Umbilical cord (tissue), 2 donors: Measurements from ENCODE around the gene FASTKD2. TPM values are rescaled to one million over a fixed set of nuclear protein-coding genes. Genes with fewer than 3 reads are reported as not detected.

Experiments used
- DNase-seq: peaks from one replicate; pipeline ENCODE4 v3.0.0-alpha.2; 2015; ENCODE audit warnings: low spot score
- total RNA-seq: library from RNA; depleted of rRNA; stranded (reverse); fragments of >200 nt; gene quantifications from one replicate; pipeline ENCODE4 v1.2.3, GENCODE V29; 2014; ENCODE audit warnings: low replicate concordance; ENCODE audit not compliant: insufficient read depth

Gene FASTKD2
- total RNA-seq, result 29.1 TPM

GRCh38 chr2:206765242-206766056 is at the start of gene FASTKD2, which contains the start of gene MDH1B:
TSS of gene FASTKD2 (plus strand) at chr2:206765606. CDS start at chr2:206766694, 1,088 bp downstream.
TSS of gene MDH1B (minus strand) at chr2:206765328. CDS start at chr2:206765271, 57 bp downstream.
- peak; percentile 98 for DNase-seq

GRCh38 chr2:206716623-206717022 is 48.8 kb upstream of the FASTKD2 start:
- DNase-seq, result no peak

DNA sequence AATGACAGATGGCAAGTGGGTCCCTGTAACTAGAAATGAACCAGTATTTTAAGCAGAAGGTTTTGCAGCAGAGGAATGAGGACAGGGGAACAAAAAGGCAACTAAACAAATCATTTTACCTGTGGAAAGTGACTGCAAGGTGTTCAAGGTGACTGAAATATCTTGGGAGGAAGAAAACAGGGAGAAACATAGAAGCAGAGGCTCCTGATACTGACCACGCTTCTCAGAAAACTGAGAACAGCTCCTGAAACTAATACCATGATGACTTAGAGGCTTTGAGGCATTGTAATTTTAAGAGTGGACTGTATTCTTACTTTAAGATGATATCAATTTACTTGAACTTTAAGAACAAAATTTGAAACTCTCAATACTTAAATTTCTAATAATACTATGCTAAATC is 47.1 kb upstream of the FASTKD2 start, which contains the start of gene DYTN:
Gene DYTN, minus strand, starts transcription at position 101 of the 400 bp plus-strand sequence. CDS start 117 bp downstream, outside the sequence.
- DNase-seq, result no peak

DNA sequence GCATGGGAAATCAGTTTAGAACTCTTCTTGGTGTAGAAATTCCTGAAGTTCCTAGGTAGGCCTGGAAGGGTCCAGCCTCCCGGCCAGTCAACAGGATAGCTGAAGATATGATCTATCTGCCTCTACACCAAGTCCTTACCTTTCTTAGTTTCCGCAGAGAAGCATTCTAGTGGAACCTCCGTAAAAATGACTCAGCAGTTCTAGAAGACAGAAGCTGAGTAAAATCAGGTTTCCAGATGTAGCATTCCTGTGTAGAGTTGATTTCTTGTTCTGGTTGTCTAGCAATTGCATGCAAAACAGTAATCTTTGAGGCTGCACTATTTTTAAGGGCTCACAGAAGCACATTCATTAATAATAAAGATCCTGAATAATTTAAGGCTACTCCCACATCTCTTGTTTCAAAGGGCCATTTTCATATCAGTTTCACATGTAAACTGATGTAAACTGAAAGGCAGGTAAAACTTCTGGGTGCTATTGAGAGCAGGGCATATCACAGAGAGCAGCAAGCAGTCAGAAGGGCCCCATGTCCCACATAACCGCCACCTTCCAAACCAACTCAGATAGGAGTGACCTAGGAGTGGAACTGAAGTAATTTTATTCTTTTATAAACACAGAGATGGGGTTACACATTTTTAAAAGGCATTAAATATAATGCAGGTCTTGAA is 44.0 kb upstream of the FASTKD2 start:
- no peak for DNase-seq

DNA sequence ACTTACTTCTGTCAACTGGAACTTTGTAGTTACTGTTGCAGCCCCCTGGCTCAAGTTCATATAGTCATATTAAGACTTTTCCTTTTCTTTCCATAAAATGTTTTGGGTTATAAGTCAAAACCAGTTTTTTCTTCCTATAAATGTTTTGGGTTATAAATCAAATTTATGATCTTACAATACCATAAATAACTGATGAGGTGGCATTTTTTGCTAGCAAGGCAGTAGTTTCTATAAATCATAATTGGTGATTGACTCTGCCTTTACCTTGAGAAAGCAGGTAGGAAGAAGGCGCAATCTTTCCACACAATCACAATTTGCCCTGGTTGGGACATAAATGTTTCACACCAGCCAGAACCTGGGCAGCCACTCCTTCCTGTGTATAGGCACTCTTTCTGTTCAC is 42.1 kb upstream of the FASTKD2 start:
- no peak for DNase-seq

GRCh38 chr2:206727287-206727686 is 38.1 kb upstream of the FASTKD2 start:
- no peak for DNase-seq

DNA sequence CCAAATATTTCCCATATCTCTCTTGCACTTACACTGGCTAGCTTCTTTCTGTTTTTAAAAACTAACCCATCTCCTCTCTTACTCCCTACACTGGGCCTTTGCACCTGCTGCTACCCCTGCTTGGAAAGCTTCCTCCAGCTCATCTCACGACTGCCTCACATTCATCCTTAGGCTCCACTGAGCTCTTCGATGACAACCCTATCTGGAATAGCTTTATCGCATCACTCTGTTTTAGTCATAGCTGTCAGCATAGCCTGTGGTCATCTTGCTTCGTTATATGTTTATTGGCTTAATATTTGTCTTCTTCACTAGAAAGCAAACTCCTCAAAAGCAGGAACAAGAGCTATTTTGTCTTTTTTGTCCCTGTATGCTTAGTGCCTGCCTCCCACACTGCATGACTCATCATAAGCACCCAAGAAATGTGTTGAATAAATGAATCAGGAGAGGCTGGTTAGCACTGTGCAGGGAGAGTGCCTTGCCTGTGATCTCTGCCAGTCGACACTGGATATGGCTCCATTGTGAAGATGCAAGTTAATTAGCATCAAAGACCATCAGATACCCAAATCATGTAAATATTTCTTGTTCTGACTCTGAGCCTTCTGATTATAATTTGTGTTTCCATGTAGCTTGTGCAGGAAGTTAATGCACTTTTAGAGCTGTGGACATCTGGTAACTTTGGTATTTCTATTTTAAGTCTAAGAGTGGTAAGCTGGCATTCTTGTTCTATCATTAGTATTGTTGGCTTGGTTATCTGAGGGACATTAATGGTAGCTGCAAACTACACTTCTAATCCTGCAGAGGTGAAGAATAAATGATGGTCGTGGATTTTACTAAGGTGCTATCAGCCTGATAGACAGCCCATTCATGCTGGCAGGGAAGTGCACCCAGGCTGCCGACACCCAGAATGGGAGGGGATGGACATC is 36.9 kb upstream of the FASTKD2 start:
- DNase-seq, result no peak

DNA sequence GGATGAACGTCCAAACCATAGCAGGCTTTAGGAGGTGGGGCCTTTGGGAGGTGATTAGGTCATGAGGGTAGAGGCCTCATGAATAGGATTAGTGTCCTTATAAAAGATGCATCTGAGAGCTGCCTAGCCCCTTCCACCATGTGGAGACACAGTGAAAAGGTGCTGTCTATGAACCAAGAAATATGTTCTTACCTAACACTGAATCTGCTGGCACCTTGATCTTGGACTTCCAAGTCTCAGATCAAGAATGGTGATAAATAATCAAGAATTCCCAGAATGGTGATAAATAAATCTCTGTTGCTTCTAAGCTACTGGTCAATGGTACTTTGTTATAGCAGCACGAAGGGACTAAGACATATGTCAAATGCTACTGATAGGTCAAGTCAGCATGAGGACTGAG is 32.1 kb upstream of the FASTKD2 start:
- no peak for DNase-seq

GRCh38 chr2:206736935-206737334 is 28.5 kb upstream of the FASTKD2 start:
- no peak for DNase-seq

- DNase-seq, result no peak
These were observed 26.1 kb upstream of the FASTKD2 start for GRCh38 chr2:206739271-206739670.

GRCh38 chr2:206740800-206741199 is 24.6 kb upstream of the FASTKD2 start:
- DNase-seq, result no peak

DNA sequence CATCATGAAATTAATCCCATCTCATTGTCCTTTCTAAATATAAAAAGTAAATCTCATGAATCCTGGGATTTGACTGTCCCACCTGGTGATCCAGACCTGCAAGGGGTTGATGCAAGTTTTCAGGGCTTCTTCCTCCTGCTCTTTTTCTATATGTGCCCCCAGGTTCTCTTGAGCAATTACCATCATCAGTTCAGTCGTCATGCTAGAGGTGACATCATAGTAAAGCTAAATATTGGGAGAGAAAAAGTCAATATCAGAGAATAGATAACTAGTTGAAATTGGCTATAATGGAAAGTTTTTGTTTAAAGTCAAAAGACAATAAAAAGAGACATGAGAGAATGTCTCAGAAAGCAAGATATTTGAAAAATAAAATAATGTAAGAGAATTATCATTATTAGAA is 8.6 kb upstream of the FASTKD2 start:
- DNase-seq, result no peak

DNA sequence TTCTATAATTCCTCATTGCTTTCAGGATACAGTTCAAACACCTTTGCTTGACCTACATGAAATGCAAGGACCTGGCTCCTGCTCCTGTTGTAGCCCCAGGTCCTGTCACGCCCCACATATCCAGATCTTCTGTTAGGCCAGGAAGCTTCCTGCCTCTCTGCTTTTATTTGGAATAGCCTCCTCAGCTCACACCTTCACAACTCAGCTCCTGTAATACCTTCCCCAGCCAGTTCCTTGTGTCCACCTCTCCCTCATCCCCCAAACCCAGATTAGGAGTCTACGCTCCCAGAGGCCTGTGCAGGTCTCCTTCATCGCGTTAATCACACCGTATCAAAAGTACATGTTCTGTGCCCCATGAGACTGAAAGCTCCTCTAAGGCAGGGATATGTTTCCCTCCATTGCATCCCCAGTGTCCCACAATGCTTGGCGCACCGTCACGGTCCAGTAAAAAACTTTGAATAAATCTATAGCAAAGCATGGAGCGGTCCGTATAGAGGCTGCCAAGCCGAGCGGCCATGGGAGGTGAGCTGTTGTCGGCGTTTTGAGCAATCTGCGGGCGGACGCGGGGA is 649 bp upstream of the FASTKD2 start:
- DNase-seq, result no peak

- DNase-seq, result no peak
These were observed 888 bp downstream of the FASTKD2 start for GRCh38 chr2:206766057-206766930.

- no peak for DNase-seq
These were observed 9.5 kb downstream of the FASTKD2 start for GRCh38 chr2:206774871-206775270.

DNA sequence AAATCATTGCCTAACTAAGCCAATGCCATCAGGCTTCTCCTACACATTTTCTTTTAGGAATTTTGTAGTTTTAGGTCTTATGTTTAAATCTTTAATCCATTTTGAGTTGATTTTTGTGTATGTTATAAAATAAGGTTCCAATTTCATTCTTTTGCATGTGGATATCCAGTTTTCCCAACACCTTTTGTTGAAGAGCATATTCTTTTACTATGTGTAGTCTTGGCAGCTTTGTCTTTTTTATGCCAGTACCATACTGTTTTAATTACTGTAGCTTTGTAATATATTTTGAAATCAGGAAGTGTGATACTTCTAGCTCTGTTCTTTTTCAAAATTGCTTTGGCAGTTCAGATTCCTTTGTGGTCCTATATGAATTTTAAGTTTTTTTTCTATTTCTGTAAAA is 11.0 kb downstream of the FASTKD2 start:
- DNase-seq, result no peak

DNA sequence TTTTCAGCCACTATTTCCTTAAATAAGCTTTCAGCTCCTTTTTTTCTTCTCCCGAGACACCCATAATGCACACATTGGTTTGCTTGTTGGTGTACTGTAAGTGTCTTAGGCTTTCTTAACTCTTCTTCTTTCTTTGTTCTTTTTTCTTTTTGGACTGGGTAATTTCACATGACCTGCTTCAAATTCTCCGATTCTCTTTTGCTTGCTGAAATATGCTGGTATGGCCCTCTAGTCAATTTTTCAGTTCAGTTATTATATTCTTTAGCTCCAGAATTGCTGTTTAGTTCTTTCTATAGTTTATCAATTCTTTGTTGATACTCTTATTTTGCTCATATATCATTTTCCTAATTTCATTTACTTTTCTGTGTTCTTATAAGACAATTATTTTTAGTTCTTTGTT is 15.3 kb downstream of the FASTKD2 start:
- DNase-seq, result no peak

DNA sequence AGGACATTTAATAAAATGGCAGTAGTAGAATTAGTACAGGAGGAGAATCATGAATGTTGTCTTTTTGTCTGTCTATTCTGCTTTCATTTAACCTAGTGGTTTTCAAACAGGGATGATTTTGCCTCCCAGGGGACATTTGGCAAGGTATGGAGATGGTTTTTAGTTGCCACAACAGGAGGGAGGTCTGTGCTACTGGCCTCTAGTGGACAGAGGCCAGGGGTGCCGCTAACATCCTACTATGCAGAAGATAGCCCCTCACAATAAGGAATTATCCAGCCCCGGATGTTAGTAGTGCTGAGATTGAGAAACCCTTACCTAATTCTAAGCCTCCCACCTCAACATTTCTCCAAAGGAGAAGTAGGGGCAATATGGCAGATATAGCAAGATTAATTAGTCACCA is 18.3 kb downstream of the FASTKD2 start:
- DNase-seq, result no peak

DNA sequence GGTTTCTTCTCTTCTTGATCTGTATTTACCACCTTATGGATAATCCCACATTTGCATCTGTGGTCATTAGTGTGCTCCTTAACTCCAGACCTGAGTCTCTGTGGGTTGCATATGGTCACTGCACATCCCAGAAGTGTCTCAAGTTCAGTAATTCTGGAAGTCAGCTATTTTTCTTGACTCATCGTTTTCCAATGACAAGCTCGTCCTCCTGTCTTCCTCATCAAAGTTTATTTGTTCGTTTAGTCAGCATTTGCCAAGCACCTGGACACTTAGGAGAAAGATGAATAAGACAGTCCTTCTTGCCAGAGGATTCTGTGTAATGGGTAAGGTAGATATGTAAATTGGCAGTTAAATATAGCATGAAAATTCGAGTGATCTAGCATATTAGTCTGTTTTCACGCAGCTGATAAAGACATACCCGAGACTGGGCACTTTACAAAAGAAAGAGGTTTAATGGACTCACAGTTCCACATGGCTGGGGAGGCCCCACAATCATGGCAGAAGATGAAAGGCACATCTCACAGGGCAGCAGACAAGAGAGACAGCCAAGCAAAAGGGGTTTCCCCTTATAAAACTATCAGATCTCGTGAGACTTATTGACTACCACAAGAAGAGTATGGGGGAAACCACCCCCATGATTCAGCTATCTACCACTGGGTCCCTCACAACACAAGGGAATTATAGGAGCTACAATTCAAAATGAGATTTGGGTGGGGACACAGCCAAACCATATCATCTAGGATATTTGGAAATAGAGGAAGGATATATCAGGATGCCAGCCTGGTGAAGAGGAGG is 19.4 kb downstream of the FASTKD2 start:
- no peak for DNase-seq
